ENCODE measurements around the gene CD22. TPM values are rescaled to one million over a fixed set of nuclear protein-coding genes. Genes with fewer than 3 reads are reported as not detected.

CD22 gene
- total and polyA plus RNA-seq, 2 donors (not counting 1 experiment from before 2014, with no cell fraction given): 0.15 to 1.2 TPM

DNA sequence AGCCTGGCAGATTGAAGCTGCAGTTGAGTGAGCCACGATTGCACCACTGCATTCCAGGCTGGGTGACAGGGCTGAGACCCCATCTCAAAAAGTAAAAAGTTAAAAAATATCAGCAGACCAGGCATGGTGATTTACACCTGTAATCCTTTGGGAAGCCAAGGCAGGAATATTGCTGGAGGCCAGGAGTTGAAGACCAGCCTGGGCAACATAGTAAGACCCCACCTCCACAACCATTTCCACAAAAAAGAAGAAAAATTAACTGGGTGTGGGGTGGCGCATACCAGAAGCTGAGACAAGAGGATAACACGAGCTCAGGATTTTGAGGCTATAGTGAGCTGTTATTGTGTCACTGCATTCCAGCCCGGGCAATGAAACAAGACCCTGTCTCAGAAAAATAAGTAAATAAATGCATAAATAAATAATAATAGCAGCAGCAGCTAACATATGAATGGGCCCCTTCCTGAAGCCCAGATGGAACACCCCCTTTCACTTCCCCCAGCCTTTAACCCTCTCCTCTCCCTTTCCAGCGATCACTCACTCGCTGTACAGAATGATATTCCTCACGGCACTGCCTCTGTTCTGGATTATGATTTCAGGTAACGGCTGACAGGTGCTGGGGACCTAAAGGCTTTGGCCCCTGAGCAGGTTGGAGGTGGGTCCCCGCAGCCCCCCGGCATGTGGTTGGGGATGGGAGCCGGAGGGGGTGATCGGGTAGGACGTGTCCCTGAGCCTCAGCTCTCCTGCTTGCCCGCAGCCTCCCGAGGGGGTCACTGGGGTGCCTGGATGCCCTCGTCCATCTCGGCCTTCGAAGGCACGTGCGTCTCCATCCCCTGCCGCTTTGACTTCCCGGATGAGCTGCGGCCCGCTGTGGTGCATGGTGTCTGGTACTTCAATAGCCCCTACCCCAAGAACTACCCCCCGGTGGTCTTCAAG lies 33.9 kb upstream of the CD22 start:
- Histone ChIP-seq H3K9me3 (ENCODE audit: control insufficient read depth, insufficient read depth, low read depth, low read length) (no peaks in the 10 kb centered on the region), H3K4me3 (replicated peaks in 1 of 4; ENCODE audit: control extremely low read depth in 1 of 4, insufficient read depth in 1 of 4, low read depth in 3 of 4, low read length in 4 of 4) (no peak overlapping the region), H3K27me3 (ENCODE audit: control insufficient read depth, insufficient read depth, low read length) (peaks cover 7% of the 10 kb centered on the region), H4K20me1 (ENCODE audit: control insufficient read depth, extremely low read depth, insufficient read depth, low read length) (no peaks in the 10 kb centered on the region), H3K79me2 (ENCODE audit: control insufficient read depth, insufficient read depth, low read length) (no peaks in the 10 kb centered on the region), H3K4me1 (ENCODE audit: control insufficient read depth, extremely low read depth, insufficient read depth, low read length) (no peaks in the 10 kb centered on the region), H3K9ac (ENCODE audit: insufficient read depth, low read length) (no peak overlapping the region), H2AFZ (ENCODE audit: low read length) (no peak overlapping the region), H3K36me3 (ENCODE audit: control insufficient read depth, insufficient read depth, low read length) (no peaks in the 10 kb centered on the region), H3K4me2 (ENCODE audit: extremely low read depth, insufficient read depth, low read length) (no peak overlapping the region), H3K27ac (ENCODE audit: insufficient read depth, low read length) (no peak overlapping the region)
- DNase-seq (ENCODE audit: low read depth in 2 of 2): no peak
- TF ChIP-seq, protein P1, sequence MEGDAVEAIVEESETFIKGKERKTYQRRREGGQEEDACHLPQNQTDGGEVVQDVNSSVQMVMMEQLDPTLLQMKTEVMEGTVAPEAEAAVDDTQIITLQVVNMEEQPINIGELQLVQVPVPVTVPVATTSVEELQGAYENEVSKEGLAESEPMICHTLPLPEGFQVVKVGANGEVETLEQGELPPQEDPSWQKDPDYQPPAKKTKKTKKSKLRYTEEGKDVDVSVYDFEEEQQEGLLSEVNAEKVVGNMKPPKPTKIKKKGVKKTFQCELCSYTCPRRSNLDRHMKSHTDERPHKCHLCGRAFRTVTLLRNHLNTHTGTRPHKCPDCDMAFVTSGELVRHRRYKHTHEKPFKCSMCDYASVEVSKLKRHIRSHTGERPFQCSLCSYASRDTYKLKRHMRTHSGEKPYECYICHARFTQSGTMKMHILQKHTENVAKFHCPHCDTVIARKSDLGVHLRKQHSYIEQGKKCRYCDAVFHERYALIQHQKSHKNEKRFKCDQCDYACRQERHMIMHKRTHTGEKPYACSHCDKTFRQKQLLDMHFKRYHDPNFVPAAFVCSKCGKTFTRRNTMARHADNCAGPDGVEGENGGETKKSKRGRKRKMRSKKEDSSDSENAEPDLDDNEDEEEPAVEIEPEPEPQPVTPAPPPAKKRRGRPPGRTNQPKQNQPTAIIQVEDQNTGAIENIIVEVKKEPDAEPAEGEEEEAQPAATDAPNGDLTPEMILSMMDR (conservative IDR thresholded peaks at IDR 0.05 in 1 of 2, IDR thresholded peaks at IDR 0.05 in 1 of 2; ENCODE audit: low read depth in 1 of 2, low read length in 2 of 2): no peak
- no peak for TF ChIP-seq EZH2 (IDR thresholded peaks at IDR 0.05; ENCODE audit: low read length, missing control alignments)

DNA sequence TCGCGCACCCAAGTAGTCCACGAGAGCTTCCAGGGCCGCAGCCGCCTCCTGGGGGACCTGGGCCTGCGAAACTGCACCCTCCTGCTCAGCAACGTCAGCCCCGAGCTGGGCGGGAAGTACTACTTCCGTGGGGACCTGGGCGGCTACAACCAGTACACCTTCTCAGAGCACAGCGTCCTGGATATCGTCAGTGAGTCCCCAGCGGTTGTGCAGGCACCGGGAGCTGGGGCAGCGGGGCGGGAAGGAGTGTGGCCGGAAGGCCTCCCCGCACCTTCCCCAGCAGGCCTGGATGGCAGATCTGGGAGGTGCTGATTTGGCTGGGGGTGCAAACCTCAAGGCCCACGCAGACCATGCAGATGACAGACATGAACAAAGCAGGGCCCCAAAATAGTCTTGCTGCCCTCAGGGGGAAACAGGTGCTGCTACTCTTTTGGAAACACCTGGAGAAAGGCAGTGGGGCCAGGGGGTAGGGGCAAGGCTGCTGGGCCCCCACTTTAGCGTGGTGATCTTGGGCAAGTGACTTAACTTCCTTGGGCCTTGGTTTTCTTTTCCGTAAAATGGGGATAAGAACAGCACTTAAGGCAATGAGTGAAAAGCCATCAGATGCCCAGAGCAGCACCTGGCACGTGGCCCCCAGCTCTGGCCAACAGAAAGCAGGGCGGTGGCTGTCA lies 33.1 kb upstream of the CD22 start:
- H3K4me1 ChIP-seq (ENCODE audit: control insufficient read depth, extremely low read depth, insufficient read depth, low read length): no peaks in the 10 kb centered on the region
- no peak overlapping the region for H3K27ac ChIP-seq (ENCODE audit: insufficient read depth, low read length)
- H3K9ac ChIP-seq (ENCODE audit: insufficient read depth, low read length): no peak overlapping the region
- H2AFZ ChIP-seq (ENCODE audit: low read length): no peak overlapping the region
- H3K4me2 ChIP-seq (ENCODE audit: extremely low read depth, insufficient read depth, low read length): no peak overlapping the region
- no peaks in the 10 kb centered on the region for H3K36me3 ChIP-seq (ENCODE audit: control insufficient read depth, insufficient read depth, low read length)
- peaks cover 7% of the 10 kb centered on the region for H3K27me3 ChIP-seq (ENCODE audit: control insufficient read depth, insufficient read depth, low read length)
- no peaks in the 10 kb centered on the region for H4K20me1 ChIP-seq (ENCODE audit: control insufficient read depth, extremely low read depth, insufficient read depth, low read length)
- H3K79me2 ChIP-seq (ENCODE audit: control insufficient read depth, insufficient read depth, low read length): no peaks in the 10 kb centered on the region
- no peaks in the 10 kb centered on the region for H3K9me3 ChIP-seq (ENCODE audit: control insufficient read depth, insufficient read depth, low read depth, low read length)
- no peak for DNase-seq (ENCODE audit: low read depth in 2 of 2)
- TF ChIP-seq, protein P1 (conservative IDR thresholded peaks at IDR 0.05 in 1 of 2, IDR thresholded peaks at IDR 0.05 in 1 of 2; ENCODE audit: low read depth in 1 of 2, low read length in 2 of 2): no peak
- TF ChIP-seq EZH2 (IDR thresholded peaks at IDR 0.05; ENCODE audit: low read length, missing control alignments): no peak
- no peak overlapping the region for H3K4me3 ChIP-seq (replicated peaks in 1 of 4; ENCODE audit: control extremely low read depth in 1 of 4, insufficient read depth in 1 of 4, low read depth in 3 of 4, low read length in 4 of 4)

All from fibroblast of lung (primary cell).